HT1080 (cell line): ENCODE results near the gene CTSZ. TPM values are rescaled to one million over a fixed set of nuclear protein-coding genes. Genes with fewer than 3 reads are reported as not detected.
"Not testable (repeated sequence)": the region's sequence is repeated elsewhere in the genome, so short reads cannot be mapped to it uniquely, and the experiment has no call there.

Experiments
- DNase-seq: peaks from one replicate; pipeline ENCODE4 v3.0.0-alpha.2; 2015; ENCODE audit warnings: low read depth
- total RNA-seq: library from RNA; depleted of rRNA; stranded (reverse); fragments of >200 nt; shearing (Covaris generic); gene quantifications from 2 replicates; pipeline ENCODE4 v1.2.3, GENCODE V29; 2014; rRNA removed

Gene CTSZ
- total RNA-seq, 1 experiment from 2014 or later = 110 TPM

DNA sequence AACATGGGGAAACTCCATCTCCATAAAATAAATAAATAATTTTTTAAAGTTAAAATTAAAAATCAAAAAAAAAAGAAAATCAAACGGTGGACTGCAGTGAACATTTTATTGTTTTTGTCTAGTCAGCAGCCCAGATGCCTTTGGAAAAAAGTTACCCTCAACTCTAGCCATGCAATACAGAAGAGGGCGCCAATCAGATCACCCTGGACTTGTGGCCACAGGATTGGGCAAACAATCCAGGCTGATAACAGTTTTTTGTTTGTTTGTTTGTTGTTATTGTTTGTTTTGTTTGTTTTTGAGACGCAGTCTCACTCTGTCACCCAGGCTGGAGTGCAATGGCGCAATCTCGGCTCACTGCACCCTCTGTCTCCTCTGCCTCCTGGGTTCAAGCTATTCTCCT lies 56.5 kb downstream of the CTSZ start:
- DNase-seq = no peak

DNA sequence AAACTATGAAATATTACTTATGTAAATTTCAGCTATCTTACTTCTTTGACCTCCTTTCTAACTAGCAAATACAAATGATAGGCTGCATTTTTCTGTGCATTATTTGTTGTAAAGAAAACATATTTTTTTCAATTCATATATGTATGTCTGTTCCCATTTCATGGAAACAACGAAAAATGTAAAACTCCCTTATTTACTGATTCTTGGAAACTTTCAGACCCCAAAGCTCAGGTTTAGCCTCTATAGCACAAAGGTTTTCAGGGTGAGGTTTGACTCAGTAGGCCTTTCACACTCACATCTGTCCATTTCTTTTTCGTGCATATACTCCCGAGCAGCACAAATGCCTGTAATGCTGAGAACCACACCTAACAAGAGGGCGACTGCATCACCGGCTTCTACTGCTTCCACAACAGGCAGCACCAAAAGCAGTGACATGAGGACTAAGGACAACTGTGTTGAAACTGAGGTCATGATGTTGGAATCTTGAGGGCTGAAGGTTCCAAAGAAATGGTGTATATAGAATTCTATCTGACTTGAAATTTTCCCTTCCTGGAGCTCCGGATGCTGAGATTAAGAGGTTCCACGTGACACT lies 59.2 kb downstream of the CTSZ start:
- not testable (repeated sequence) for DNase-seq

DNA sequence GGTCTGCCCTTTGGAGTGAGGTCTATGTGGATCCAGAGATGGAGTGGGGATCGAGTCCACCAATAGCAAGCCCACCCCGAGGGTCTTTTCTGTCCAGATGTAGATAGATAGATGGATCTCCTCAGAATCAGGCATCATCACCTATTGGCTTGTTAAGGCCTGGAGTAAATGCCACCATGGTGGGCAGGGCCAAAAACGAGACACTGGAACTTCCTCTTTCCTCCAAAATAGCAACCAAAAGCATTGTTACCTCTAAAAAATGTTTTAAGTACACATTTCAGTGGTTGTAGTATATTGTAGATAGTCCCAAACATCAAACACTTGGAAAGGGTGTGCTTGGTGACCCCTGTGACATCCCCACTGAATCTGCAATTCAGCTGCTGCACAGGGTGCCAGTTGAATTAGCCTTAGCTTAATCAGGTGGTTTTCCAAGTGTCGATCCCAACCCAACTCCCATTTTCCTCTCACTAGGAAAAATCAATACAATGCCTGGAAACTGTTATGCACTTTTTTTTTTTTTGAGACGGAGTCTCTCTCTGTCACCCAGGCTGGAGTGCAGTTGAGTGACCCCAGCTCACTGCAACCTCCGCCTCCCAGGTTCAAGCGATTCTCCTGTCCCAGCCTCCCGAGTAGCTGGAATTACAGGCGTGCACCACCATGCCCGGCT lies 61.0 kb downstream of the CTSZ start:
- DNase-seq = no peak

Other genes starting within 250 kb of the CTSZ start
- gene GNAS-AS1, start 156.4 kb downstream of the CTSZ start, total RNA-seq = 5.0 and 6.0 TPM in 2 replicates
- 363 and 418 TPM in 2 replicates for gene GNAS, start 154.5 kb downstream of the CTSZ start, total RNA-seq
- gene NELFCD, start 26.0 kb downstream of the CTSZ start, total RNA-seq = 66.5 and 92.4 TPM in 2 replicates
- gene TUBB1, start 12.2 kb upstream of the CTSZ start, total RNA-seq = not detected in 2 replicates
- 33.9 and 42.1 TPM in 2 replicates for gene ATP5F1E, start 25.1 kb upstream of the CTSZ start, total RNA-seq
- 87.6 and 93.3 TPM in 2 replicates for gene PRELID3B, start 35.5 kb upstream of the CTSZ start, total RNA-seq
- gene ZNF831, start 156.6 kb upstream of the CTSZ start, total RNA-seq = not detected in 2 replicates